HG02938 (cell line): Measurements from ENCODE around the gene HIVEP3.
A peak's percentile ranks its signal among the peaks of the same experiment; 100 is the strongest.

Source experiments
- ATAC-seq: cut with Tn5 transposase; IDR thresholded peaks from one replicate; pipeline ENCODE4 v1.9.1; 2021; ENCODE audit warnings: mild to moderate bottlenecking, moderate library complexity; ENCODE audit not compliant: unreplicated experiment

Gene HIVEP3

DNA sequence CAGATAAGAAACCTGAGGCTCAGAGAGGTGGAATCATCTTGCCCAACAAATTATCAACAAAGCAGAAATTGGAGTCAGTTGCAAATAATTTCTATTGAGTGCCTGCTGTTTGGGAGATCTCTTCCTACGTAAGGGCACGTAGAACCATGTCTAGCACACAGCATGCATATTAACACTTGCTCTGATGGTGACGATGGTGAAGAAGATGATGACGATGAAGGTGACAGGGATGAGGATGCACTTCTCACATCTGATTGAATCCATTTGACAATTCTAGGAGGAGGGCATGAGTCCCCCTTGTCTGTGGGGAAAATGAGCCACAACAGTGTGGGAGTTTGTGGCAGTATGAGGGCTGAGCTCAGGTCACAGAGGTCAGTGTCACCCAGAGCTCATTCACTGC is 183.6 kb downstream of the HIVEP3 start:
- no peak for ATAC-seq

DNA sequence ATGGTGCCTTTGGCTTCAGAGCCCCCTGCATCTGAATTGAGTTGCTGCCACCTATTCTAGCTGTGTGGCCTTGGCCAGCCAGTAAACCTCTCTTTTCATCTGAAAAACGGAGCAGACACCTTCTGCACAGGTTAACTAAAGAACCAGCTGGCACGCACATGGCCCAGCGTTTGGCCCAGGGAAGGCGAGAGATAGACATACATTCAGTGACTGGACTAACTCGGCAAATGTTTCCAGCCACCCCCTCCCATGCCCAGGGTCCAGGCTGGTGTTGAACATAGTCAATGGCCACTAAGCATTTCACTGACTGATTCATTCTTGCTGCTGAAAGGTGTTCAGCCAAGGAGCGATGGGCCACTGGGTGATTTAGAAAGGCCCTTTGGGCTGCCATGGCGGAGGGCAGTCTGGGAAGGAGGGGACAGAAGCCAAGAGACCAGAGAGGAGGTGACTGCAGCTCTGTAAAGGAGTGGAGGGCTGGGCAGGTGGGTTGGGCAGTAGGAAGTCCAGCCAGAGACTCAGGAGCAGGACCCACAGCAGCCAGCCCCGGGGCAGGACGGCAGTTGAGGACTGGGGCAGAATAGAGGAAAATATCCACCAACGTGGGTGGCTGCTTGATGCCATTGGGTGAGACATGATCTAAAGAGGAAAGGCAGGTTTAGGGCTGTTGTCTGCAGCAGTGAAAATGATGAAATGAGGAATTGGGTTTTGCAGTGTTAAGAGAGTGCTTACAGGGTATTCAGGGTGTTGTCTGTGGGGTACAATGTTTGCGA is 184.3 kb downstream of the HIVEP3 start:
- no peak for ATAC-seq

DNA sequence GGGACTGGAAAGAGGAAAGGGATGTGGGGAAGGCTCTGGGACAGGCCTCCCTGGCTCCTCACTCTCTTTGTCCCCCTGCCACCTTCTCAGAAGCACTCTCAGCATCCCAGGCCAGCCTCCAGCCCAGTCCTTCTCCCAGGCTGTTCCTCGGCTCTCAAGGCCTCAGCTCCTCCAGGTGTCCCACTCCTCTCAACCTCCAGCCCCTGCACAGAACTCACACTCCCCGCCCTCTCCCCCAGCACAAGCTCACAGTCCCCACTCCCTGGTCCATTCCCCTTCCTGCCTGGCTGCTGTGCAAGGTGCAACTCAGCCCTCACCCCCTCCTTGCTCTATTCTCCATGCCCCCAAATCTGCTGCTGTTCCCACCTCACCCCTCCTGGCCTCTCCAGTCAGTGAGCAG is 185.0 kb downstream of the HIVEP3 start:
- ATAC-seq, result no peak

DNA sequence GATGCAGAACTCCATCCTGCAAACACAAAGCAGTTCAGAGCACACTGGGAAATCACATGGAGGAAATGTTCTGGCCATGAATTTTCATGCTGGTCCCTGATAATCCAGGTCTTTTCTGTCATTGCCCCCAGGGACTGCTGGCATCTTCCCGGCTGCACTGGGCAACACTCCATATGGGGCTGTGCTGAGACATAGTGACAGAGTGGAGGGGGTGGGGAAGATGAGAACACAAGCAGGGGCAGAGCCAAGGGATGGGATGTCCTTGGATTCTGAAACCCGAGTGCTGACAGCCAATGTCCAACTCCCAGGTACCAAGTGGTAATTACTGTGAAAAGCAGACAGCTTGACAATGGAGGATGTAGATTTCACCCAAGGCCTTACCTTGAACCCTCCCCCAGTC is 185.7 kb downstream of the HIVEP3 start:
- no peak for ATAC-seq

DNA sequence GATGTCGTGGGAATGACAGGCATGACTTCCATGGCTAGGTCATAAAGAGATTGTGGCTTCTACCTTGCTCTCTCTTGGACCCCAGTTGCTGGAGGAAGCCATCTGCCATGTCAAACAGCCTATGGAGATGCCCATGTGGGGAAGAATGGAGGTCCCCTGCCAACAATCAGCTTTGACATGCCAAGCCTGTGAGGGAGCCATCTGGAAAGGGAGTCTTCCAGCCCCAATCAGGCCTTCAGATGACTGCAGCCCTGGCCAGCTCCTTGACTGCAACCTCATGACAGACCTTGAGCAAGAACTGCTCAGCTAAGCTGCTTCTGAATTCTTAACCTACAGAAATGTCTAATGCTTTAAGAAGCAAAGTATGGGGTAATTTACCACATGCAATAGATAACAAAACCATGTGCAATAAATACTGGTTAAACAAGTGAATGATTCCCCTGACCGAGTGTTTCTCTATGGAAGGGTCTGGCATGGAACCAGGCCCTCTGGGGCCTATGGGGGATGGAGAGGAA is 187.1 kb downstream of the HIVEP3 start:
- no peak for ATAC-seq

DNA sequence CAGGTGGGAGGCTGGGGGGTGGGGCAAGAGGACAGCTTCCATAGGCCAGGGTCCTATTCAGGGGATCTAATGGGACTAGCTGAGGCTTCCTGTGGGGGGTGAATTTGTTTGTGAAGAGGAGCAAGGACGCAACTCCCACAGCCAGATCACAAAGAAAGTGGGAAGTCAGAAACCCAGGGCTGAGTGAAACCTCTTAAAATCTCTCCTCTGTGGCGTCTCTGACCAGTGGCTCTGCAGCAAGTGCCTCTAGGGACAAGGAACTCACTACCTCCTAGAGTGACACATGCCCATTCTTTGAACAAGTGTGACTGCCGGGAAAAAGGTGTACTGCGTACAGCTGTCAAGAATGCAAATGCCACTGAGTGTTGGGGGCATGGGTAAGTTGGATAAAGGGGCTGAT is 187.9 kb downstream of the HIVEP3 start:
- ATAC-seq, result no peak

DNA sequence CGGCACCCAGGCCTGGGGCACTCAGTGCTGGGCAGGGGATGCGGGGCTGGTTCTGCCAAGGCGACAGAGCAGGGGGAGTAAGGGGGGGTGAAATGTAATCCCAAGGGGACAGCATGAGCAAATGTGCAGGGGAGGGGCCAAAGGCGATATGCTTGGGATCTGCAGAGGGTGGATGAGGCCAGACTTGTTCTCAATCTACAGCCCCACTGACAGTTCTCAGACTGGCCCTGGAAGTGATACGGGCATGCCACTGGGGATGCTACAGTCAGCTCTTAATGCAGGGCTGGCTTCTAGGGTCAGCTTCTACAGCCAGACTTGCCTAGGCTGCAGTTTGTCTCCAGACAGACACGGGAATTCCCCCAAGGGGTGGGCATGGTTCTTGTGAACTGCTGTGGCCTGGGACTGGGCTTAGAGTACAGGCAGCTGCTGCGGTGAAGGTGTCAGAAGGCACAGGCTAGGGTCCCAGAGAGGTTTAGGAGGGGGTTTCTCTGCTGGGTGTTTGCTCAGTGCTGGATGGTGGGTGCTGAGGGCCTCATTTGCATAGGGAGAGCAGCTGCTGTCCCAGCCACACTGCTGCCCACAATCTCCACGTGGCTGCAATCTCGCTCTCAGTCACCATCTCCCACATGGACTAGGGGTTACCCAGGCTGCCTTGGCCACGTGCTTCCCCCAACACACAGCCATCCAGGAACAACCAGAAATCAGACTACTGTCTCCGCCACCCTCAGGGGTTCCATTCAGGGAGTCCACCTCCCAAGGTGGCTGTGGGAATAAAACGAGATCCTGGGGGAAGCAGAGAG is 190.1 kb downstream of the HIVEP3 start:
- peak; percentile 76 for ATAC-seq

DNA sequence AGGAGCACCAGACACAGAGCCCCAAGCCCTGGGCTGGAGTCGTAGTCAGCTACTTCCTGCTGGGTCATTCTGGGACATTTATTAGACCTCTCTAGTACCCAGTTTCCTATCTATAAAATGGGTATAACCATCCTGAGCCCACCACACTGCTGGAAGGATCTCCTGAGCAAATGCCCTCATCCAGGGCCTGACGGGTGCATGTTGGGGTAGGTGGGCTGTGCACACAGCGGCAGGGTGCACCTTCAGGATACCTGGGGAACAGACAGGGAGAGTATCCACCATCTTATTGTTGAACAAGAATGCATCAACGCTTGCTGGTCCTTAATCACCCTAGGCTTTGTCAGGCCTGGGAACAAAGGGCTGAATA is 191.0 kb downstream of the HIVEP3 start:
- ATAC-seq, result no peak

DNA sequence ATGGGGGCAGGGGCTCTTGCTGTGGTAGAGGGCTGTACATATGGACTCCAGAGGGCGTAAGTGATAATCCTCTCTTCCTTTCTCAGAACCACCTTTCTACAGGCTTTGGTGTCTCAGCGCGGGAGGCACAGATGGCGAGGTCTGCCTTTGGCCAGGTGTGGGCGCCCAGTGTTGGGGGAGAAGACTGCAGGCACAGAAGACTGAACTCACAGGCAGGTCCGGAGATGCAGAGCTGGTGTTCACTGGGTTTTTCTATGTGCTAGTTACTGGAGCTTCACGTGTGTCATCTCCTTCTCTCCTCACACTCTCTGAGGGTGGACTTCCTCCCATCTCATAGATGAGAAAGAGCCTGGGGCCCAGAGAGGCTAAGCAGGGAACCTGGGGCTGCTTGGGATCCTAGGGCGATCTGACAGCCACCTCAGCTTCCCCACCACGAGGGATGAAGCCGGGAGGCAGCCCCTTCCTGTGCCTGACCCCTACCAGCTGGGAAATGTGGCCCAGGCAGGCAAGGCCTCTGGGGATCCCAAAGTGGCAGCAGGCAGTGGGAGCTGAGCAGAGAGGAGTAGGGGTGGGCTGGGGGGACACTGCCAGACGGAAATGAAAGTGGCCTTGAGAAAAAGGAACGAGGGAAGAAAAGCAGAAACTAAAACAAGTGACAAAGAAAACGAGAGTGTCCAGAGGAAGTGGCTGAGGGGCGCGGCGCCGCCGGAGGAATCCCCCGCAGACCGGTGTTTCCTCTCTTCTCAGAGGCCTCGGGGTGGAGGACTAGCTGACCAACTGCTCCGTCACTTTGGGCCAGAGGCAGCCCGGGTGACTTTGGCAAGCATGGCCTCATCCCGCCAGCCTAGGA is 191.6 kb downstream of the HIVEP3 start:
- peak; percentile 35 for ATAC-seq

DNA sequence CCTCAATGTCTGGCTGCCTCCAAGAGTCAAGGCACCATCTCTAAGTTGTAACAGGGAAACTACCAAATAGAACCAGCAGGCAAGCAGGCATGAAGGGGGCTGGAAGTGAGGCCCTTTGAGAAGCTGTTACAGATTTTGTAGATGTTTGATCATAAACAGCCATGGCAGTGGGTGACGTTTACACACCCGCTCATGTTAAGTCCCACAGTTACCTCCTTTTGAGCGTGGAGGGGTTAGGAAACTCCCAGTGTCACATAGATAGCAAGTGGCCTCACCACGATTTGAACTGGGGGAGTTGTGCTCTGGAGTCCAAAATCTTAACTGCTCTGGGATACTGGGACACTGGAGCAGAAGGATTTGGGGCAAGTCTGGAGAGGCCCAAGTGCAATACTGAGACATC is 192.4 kb downstream of the HIVEP3 start:
- no peak for ATAC-seq

DNA sequence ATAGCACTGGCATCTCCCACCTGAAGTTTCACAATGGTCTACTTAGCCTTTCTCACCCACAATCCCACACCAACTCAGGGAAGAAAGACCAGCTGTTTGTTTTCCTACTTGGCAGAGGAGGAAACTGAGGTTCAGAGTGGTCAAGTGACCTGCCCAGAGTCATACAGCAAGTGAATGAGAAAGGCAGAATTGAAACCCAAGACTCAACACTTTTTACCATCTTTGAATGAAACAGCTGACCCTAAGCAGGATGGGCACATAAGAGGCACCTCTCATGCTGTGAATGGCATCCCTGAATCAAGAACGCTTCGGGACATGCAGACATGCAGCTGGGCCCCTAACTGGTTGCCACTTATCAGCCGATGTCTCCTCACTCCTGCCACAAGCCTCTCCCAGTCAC is 193.8 kb downstream of the HIVEP3 start:
- ATAC-seq, result no peak

DNA sequence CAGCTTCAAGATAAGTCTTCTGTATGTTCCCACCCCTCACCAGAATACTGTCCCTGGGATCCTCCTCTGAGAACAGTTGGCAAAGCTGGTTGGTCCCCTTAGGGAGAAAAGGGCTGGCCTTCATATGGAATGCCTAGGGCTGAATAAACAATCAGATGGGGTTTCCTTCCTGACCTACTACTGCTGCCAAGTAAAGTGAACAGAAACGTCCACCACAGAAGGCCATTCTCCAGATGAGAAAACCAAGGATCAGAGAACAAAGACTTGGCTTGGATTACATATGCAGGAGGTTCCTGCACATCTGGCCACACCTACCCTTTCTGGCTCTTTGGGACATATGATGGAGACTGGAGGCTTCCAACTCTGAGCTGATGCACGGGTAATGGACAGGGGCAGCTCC is 194.5 kb downstream of the HIVEP3 start:
- no peak for ATAC-seq

DNA sequence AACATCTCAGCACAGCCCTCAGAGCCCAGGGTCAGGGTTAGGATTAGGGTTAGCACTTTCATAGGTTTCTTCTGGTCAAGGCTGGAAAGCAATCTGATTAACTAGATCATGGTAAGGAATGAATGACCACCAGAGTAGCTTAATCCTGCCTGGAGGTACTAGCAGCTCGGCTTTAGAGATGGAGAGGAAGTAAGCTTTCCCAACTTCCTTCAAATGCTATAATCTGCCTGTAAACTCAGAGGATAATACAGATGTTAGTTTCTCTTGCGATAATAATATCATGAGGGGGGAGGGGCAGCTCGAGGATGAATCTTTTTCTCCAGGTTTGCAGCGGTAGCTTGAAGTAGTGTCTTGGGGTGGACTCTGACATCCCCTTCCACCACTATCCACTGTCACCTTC is 194.9 kb downstream of the HIVEP3 start:
- no peak for ATAC-seq

DNA sequence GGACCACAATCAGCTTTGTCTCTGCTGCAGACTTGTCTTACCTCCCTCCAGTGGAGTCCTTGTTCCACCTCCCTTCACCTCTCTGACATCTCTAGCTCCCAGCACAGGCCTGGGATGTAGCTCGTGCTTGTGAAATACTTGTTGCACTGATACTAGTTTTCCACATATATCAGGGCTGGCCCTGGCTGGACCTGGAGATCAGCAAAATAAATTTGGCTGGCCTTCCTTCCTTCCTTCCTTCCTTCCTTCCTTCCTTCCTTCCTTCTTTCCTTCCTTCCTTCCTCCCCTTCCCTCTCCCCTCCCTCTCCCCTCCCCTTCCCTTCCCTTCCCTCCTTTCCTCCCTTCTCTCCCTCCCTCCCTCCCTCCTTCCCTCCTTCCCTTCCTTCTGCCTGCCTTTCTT is 196.5 kb downstream of the HIVEP3 start:
- no peak for ATAC-seq

DNA sequence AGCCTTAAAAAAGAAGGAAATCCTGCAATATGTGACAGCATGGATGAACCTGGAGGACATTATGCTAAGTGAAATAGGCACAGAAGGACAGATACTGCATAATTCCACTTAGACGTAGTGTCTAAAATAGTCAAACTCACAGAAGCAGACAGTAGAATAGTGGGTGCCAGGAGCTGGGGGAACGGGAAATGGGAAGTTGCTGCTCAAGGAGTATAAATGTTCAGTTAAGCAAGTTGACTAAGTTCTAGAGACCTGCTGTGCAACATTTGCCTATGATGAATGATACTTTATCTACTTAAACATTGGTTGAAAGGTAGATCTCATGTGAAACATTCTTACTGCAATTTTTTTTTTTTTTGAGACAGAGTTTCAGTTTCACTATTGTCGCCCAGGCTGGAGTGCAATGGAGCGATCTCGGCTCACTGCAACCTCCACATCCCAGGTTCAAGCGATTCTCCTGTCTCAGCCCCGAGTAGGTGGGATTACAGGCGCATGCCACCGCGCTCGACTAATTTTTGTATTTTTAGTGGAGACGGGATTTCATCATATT is 197.8 kb downstream of the HIVEP3 start:
- ATAC-seq, result no peak

DNA sequence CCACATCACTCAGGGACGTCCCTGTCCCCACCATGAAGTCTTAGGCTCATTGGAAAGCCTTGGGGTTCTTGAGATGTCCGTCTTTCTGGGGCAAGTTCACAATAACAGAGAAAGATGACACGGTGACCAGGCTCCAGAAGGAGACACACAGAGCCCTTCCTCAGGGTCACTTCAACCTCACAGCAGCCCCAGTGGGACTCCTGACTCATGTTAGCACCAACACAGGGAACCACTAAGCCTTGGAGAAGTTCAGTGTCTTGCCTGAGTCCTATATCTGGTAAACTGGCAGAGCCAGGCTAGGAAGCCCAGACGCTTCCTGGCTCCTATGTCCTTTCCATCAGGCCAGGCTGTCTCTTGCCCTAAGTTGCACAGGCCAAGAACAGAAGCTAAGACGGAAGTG is 199.1 kb downstream of the HIVEP3 start:
- no peak for ATAC-seq

DNA sequence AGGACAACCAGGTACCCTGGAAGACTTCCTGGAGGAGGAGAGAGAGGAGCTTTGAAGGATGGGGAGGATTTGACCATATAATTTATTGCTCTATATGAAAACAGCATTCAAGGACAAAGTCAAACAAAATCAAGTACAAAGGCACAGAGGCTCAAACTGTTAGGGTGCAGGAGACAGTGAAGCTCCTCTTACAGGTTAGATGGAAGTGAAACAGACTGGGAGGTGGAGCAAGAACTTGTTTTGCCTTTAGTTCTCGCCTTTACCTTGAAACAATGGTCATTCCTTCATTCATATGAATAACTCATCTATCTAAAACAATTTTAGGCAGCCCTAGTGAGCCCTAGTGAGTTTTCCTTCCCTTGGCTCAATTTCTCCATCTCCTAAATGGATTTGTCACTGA is 199.6 kb downstream of the HIVEP3 start:
- ATAC-seq, result no peak

DNA sequence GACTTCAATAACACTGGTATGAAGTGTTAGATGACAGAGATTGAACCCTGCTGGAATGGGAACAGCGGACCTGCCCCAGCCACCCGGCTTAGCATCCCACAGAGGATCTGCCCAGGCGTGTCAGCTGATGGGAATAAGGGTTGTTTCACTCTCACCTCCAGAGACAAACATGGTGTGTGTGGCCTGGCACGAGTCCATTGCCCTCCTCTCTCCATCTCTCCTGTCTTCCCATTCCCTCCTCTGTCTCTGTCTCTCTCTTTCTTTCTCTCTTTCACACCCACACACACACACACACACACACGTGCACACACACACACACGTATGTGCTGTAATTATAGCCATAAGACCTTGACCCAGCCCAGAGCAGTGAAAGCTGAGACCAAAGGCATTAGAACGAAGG is 200.2 kb downstream of the HIVEP3 start:
- ATAC-seq, result no peak

DNA sequence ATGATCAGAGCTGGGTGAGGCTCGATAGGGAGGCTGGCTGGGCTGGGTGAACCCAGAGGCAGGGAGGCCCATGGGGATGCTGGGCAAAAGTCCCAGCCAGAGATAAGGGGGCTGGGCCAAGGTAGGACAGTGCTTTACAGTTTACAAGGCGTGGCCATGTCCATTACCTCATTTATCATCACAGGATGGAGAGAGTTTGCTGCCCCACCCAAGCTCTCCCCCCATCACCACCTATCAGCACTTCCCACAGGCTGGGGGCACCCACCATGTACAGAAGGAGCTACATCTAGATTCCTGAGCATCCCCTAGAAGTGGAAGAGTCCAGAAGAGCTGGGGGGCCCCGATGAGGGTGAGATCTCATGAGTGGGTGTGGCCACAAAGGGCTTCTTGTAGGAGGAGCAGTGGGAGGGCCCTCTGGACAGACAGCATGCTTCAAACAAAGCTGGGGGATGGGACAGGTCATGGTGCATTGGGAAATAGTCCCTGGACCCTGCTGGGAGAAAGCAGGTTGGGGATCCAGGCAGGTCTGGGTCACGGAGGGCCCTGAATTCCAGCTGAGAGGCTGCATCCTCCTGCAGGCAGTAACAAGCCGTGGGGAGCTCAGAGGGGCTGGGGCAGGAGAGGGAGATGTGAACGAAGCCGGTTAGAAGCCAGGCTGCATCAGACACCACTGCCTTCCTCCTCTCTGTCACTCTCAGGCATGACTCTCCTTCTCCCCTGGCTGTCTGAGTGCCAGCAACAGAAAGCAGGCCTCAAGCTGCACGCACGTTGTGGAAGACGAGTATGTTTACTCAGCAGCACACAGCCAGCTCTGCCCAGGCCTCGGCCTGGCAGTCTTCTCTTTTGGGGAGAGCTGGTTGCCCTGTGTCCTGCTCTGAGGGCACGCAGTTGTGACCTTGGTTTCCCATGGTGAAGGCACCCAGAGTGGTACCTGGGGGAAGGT is 202.3 kb downstream of the HIVEP3 start:
- no peak for ATAC-seq
